Panc1 (cell line): Measurements from ENCODE around the gene FSD1. TPM values are rescaled to one million over a fixed set of nuclear protein-coding genes. Genes with fewer than 3 reads are reported as not detected.
A peak's percentile ranks its signal among the peaks of the same experiment; 100 is the strongest.

Source experiments
- ATAC-seq: fragments of 200-7000 bp; cut with Tn5 transposase; 2 replicates; pipeline ENCODE4 v1.9.1; 2020; ENCODE audit warnings: mild to moderate bottlenecking, moderate library complexity
- BruUV-seq: library from RNA; stranded (reverse); fragments of 400-500 nt; replicated peaks from 2 replicates; lab custom pipeline; 2021; lab: Mats Ljungman, UMichigan
- CTCF ChIA-PET: fragments of 300-600 bp; sonication (Branson Sonifier 250); formaldehyde crosslinking; loops from one replicate; lab custom pipeline; 2022; ENCODE audit warnings: antibody characterized with exemption; lab: Charles Lee
- POLR2A ChIA-PET: fragments of 300-600 bp; sonication (Branson Sonifier 250); formaldehyde crosslinking; loops from one replicate; lab custom pipeline; 2022; ENCODE audit warnings: antibody characterized with exemption; lab: Charles Lee
- DNase-seq: peaks from one replicate; pipeline ENCODE4 v3.0.0-alpha.2; 2010; ENCODE audit warnings: low read depth, low spot score
- H3K27ac ChIP-seq: 2 replicates; pipeline ENCODE4 v1.5.1; 2011; ENCODE audit warnings: mild to moderate bottlenecking, low read length, inconsistent platforms
- H3K27me3 ChIP-seq: fragments of 200-500 bp; sonication (Bioruptor generic); 2 replicates; pipeline ENCODE4 v1.6.0; 2014; ENCODE audit warnings: low read length, inconsistent platforms; ENCODE audit not compliant: control insufficient read depth, insufficient read depth
- H3K36me3 ChIP-seq: fragments of 200-500 bp; sonication (Bioruptor generic); 2 replicates; pipeline ENCODE4 v1.5.1; 2014; ENCODE audit warnings: inconsistent platforms, mild to moderate bottlenecking, low read length, moderate library complexity; ENCODE audit not compliant: control insufficient read depth, insufficient read depth
- H3K4me1 ChIP-seq: 2 replicates; pipeline ENCODE4 v1.5.1; 2011; ENCODE audit warnings: inconsistent platforms, mild to moderate bottlenecking, low read length, moderate library complexity; ENCODE audit not compliant: control insufficient read depth, insufficient read depth
- H3K4me3 ChIP-seq, 2 experiments: 2 replicates each; pipeline ENCODE4 v1.5.1; 2011 to 2012; ENCODE audit warnings: low read depth in 2 of 2, low read length in 2 of 2, mild to moderate bottlenecking in 2 of 2, inconsistent platforms in 1 of 2, moderate library complexity in 1 of 2
- H3K9me3 ChIP-seq: fragments of 200-500 bp; sonication (Bioruptor generic); 2 replicates; pipeline ENCODE4 v1.5.1; 2014; ENCODE audit warnings: low read depth, mild to moderate bottlenecking, inconsistent platforms, low read length, moderate library complexity; ENCODE audit not compliant: control insufficient read depth, insufficient read depth
- POLR2AphosphoS5 ChIP-seq: IDR thresholded peaks from 2 replicates; pipeline ENCODE4 v1.6.1; 2012; ENCODE audit warnings: mild to moderate bottlenecking, low read depth, low read length, moderate library complexity
- SIN3A ChIP-seq: IDR thresholded peaks from 2 replicates; pipeline ENCODE4 v1.6.1; 2012; ENCODE audit warnings: low read depth, mild to moderate bottlenecking, low read length, moderate library complexity, borderline replicate concordance; ENCODE audit not compliant: insufficient read depth
- TCF7L2 ChIP-seq: IDR thresholded peaks from 2 replicates; pipeline ENCODE4 v1.6.1; 2011; ENCODE audit warnings: mild to moderate bottlenecking, low read depth, low read length, inconsistent platforms
- in situ Hi-C: cut with HindIII; loops from 2 replicates; pipeline ENCODE4 v1.10.0; 2016; ENCODE audit warnings: low sequenced_read_pairs, low pct_unique_long_range_greater_than_20kb
- intact Hi-C: fragments of 100-400 bp; cut with micrococcal nuclease; formaldehyde crosslinking; loops from one replicate; pipeline ENCODE4 v1.10.0; 2022; ENCODE audit not compliant: unreplicated experiment
- total RNA-seq: library from RNA; stranded (reverse); gene quantifications from one replicate; pipeline ENCODE4 v1.2.1, GENCODE V29; 2021; ENCODE audit not compliant: unreplicated experiment
- TF ChIP-seq, protein P1 (sequence below): fragments of 450-650 bp; IDR thresholded peaks from 2 replicates; pipeline ENCODE4 v1.5.1; 2017; ENCODE audit warnings: mild to moderate bottlenecking
- TF ChIP-seq, protein P2 (sequence below), 2 experiments: IDR thresholded peaks; 2 replicates each; pipeline ENCODE4 v1.6.1; 2011 to 2012; ENCODE audit warnings: low read depth in 2 of 2, control low read depth in 1 of 2, low read length in 1 of 2, mild to moderate bottlenecking in 1 of 2, moderate library complexity in 1 of 2; ENCODE audit not compliant: insufficient read depth in 1 of 2

The FSD1 gene
- total RNA-seq, 1 experiment from 2014 or later: 12.1 TPM

DNA sequence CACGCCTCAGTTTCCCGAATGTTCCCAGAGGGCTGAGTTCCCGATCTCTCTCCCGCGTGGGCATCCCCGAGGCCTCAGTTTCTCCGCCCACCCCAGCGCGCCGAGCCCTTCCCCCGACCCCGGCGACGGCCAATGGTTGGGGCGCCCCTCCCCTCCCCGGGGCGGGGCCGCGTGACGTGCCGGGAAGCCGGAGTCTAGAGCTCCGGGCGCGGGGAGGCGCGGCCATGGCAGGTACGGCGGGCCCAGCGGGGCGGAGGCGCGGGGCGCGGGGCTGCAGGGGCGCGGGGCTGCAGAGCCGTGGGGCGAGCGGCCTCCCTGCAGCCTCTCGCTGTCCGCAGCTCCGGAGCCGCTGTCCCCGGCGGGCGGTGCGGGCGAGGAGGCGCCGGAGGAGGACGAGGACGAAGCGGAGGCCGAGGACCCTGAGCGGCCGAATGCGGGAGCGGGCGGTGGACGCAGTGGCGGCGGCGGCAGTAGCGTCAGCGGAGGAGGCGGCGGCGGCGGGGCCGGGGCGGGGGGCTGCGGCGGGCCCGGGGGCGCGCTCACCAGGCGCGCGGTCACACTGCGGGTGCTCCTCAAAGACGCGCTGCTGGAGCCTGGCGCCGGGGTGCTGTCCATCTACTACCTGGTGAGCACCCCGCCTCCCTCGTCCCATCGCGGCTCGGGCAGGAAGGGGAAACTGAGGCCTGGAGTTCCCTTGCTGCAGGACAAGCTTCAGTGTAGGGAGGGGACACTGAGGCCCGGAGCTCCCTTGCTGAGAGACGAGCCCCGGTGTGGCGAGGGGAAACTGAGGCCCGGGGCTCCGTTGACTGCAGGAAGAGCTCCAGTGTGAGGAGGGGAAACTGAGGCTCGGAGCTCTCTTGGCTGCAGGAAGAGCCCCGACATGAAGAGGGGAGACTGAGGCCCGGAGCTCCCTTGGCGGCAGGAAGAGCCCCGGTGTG, 39.2 kb downstream of the FSD1 start, which contains the start of gene MPND:
TSS of gene MPND (plus strand) at position 193 of the 938 bp plus-strand sequence. CDS start at position 225, 32 bp downstream.
- ChIA-PET POLR2A (no interaction called here), CTCF (interaction anchor here (2.1 kb wide), 1 partner anchor 76 kb away, joined by 11 read pairs; no protein-coding TSS in a partner anchor)
- Histone ChIP-seq H3K4me3 (peak within 1 kb of the TSS; percentile 66 to 81), H3K27ac (peak within 1 kb of the TSS; percentile 85), H3K36me3 (no peaks in the 10 kb centered on the region; the same call in 1 of the 2 replicates), H3K27me3 (no peaks in the 10 kb centered on the region), H3K4me1 (peaks cover 4% of the 10 kb centered on the region), H3K9me3 (no peaks in the 10 kb centered on the region)
- DNase-seq: peak; percentile 18
- in situ Hi-C loops (no loop called here), intact Hi-C loops (no loop called here)
- TF ChIP-seq POLR2AphosphoS5 (no peak; the same call in 1 of the 2 replicates), SIN3A (0 out of 2 replicates have a peak, but pooled peaks have one; percentile 5)
- TF ChIP-seq, protein P1, sequence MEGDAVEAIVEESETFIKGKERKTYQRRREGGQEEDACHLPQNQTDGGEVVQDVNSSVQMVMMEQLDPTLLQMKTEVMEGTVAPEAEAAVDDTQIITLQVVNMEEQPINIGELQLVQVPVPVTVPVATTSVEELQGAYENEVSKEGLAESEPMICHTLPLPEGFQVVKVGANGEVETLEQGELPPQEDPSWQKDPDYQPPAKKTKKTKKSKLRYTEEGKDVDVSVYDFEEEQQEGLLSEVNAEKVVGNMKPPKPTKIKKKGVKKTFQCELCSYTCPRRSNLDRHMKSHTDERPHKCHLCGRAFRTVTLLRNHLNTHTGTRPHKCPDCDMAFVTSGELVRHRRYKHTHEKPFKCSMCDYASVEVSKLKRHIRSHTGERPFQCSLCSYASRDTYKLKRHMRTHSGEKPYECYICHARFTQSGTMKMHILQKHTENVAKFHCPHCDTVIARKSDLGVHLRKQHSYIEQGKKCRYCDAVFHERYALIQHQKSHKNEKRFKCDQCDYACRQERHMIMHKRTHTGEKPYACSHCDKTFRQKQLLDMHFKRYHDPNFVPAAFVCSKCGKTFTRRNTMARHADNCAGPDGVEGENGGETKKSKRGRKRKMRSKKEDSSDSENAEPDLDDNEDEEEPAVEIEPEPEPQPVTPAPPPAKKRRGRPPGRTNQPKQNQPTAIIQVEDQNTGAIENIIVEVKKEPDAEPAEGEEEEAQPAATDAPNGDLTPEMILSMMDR: no peak
- TF ChIP-seq, protein P2, sequence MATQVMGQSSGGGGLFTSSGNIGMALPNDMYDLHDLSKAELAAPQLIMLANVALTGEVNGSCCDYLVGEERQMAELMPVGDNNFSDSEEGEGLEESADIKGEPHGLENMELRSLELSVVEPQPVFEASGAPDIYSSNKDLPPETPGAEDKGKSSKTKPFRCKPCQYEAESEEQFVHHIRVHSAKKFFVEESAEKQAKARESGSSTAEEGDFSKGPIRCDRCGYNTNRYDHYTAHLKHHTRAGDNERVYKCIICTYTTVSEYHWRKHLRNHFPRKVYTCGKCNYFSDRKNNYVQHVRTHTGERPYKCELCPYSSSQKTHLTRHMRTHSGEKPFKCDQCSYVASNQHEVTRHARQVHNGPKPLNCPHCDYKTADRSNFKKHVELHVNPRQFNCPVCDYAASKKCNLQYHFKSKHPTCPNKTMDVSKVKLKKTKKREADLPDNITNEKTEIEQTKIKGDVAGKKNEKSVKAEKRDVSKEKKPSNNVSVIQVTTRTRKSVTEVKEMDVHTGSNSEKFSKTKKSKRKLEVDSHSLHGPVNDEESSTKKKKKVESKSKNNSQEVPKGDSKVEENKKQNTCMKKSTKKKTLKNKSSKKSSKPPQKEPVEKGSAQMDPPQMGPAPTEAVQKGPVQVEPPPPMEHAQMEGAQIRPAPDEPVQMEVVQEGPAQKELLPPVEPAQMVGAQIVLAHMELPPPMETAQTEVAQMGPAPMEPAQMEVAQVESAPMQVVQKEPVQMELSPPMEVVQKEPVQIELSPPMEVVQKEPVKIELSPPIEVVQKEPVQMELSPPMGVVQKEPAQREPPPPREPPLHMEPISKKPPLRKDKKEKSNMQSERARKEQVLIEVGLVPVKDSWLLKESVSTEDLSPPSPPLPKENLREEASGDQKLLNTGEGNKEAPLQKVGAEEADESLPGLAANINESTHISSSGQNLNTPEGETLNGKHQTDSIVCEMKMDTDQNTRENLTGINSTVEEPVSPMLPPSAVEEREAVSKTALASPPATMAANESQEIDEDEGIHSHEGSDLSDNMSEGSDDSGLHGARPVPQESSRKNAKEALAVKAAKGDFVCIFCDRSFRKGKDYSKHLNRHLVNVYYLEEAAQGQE (IDR thresholded peaks at IDR 0.05; ENCODE audit: insufficient read depth in 1 of 2, low read depth in 2 of 2, low read length in 1 of 2): no peak
- no TSS peak for BruUV-seq
- peak; percentile 88 for ATAC-seq

DNA sequence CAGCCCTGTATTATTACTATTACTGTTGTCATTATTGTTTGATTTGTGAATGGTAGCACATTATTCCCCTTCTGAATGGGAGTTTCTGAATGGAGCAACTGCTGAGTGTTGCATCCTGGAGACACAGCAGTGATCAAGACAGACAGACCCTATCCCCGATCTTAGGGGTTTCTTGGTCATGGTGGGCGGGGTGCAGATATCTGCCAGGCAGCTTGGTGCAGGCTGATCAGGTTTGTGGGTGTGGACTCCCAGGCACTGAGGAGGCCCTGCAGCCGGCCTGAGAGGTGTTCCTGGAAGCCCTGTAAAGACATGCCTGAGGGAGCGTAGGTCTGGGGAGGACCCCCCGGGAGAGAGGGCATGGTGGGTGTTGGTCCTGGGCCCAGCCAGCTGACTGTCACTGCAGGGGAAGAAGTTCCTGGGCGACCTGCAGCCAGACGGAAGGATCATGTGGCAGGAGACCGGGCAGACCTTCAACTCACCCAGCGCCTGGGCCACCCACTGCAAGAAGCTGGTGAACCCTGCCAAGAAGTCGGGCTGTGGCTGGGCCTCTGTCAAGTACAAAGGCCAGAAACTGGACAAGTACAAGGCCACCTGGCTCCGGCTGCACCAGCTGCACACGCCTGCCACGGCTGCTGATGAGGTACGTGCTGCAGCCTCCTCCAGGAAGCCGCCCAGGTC, 41.1 kb downstream of the FSD1 start:
- intact Hi-C loops: no loop called here
- no peak for ATAC-seq
- in situ Hi-C loops: no loop called here
- Histone ChIP-seq H3K9me3 (no peaks in the 10 kb centered on the region), H3K4me1 (peaks cover 4% of the 10 kb centered on the region), H3K4me3 (no peak overlapping the region), H3K27me3 (no peaks in the 10 kb centered on the region), H3K36me3 (no peaks in the 10 kb centered on the region; the same call in 1 of the 2 replicates), H3K27ac (no peak overlapping the region)
- CTCF ChIA-PET: no interaction called here
- BruUV-seq: TSS peak; percentile 84
- DNase-seq: no peak
- POLR2A ChIA-PET: no interaction called here
- TF ChIP-seq TCF7L2 (no peak), POLR2AphosphoS5 (no peak), SIN3A (no peak)
- TF ChIP-seq, protein P2 (IDR thresholded peaks at IDR 0.05; ENCODE audit: insufficient read depth in 1 of 2, low read depth in 2 of 2, low read length in 1 of 2): no peak
- TF ChIP-seq, protein P1: no peak
